K562 (cell line): ENCODE measurements around the gene ZNF354B. TPM values are rescaled to one million over a fixed set of nuclear protein-coding genes. Genes with fewer than 3 reads are reported as not detected.
A peak's percentile ranks its signal among the peaks of the same experiment; 100 is the strongest.

ENCODE experiments used
- ATAC-seq: fragments of 200-7000 bp; cut with Tn5 transposase; 3 replicates; pipeline ENCODE4 v1.9.1; 2020; ENCODE audit warnings: moderate library complexity
- BruUV-seq: library from RNA; stranded (reverse); fragments of 400-500 nt; replicated peaks from 2 replicates; lab custom pipeline; 2021; lab: Mats Ljungman, UMichigan
- CTCF ChIA-PET: fragments of 300-600 bp; formaldehyde crosslinking; extraction: SDS; loops from one replicate; lab custom pipeline; 2021; ENCODE audit warnings: low intra/inter-chr PET ratio; lab: Yijun Ruan, JAX
- POLR2A ChIA-PET: fragments of 300-600, 350-650 bp; sonication (Branson Sonifier 250); formaldehyde crosslinking; extraction: SDS; loops from one replicate; lab custom pipeline; 2021; ENCODE audit warnings: antibody characterized with exemption, inconsistent platforms; lab: Yijun Ruan, JAX
- DNase-seq, 4 experiments: peaks; one replicate each; pipeline versions ENCODE4 v3.0.0 to v3.0.0-alpha.2; 2011 to 2018; ENCODE audit warnings: low spot score in 3 of 4, mixed read lengths in 3 of 4; ENCODE audit errors: extremely low read depth in 1 of 4
- FAIRE-seq: peaks from 2 replicates; lab custom pipeline; 2011; peaks lifted over from hg19 to GRCh38; lab: Jason Lieb, UNC
- H2AFZ ChIP-seq: 2 replicates; pipeline ENCODE4 v1.6.0; 2011; ENCODE audit warnings: low read depth, low read length, control low read depth, inconsistent platforms
- H3K27ac ChIP-seq: fragments of 200-600 bp; 3 replicates; pipeline ENCODE4 v1.8.0; 2011; ENCODE audit warnings: low read depth, mild to moderate bottlenecking, control low read depth, inconsistent platforms, low read length, moderate library complexity, mixed read lengths; ENCODE audit errors: extremely low read depth
- H3K27me3 ChIP-seq, 2 experiments: fragments of 300-600 bp in 1 of 2; 2 replicates in 1 of 2; 3 replicates in 1 of 2; pipeline versions ENCODE4 v1.6.0 to v1.8.0; 2011; ENCODE audit warnings: inconsistent platforms in 2 of 2, low read length in 2 of 2, mild to moderate bottlenecking in 1 of 2, mixed read lengths in 1 of 2, moderate library complexity in 1 of 2; ENCODE audit not compliant: control insufficient read depth in 2 of 2, insufficient read depth in 2 of 2
- H3K36me3 ChIP-seq: fragments of 300-600 bp; 3 replicates; pipeline ENCODE4 v1.8.0; 2011; ENCODE audit warnings: mild to moderate bottlenecking, low read length, inconsistent platforms; ENCODE audit not compliant: control insufficient read depth, insufficient read depth
- H3K4me1 ChIP-seq, 2 experiments: fragments of 200-600 bp in 1 of 2; replicated peaks in 1 of 2; 2 replicates in 1 of 2; 3 replicates in 1 of 2; pipeline versions ENCODE4 v1.5.1 to v1.8.0; 2011; ENCODE audit warnings: inconsistent platforms in 2 of 2, low read length in 2 of 2, mild to moderate bottlenecking in 1 of 2, mixed read lengths in 1 of 2, moderate library complexity in 1 of 2; ENCODE audit not compliant: control insufficient read depth in 2 of 2, insufficient read depth in 2 of 2
- H3K4me2 ChIP-seq: 2 replicates; pipeline ENCODE4 v1.6.1; 2011; ENCODE audit warnings: low read length, control low read depth, inconsistent platforms, mixed read lengths; ENCODE audit not compliant: insufficient read depth
- H3K4me3 ChIP-seq: fragments of 200-600 bp; sonication (generic), shearing (Covaris generic); 2 replicates; pipeline ENCODE4 v1.5.1; 2016; ENCODE audit warnings: control low read depth, inconsistent platforms
- H3K79me2 ChIP-seq: fragments of 200-600 bp; 3 replicates; pipeline ENCODE4 v1.8.0; 2011; ENCODE audit warnings: low read length, inconsistent platforms; ENCODE audit not compliant: control insufficient read depth, insufficient read depth
- H3K9ac ChIP-seq, 2 experiments: 2 replicates each; pipeline versions ENCODE4 v1.6.0 to v1.6.1; 2011; ENCODE audit warnings: low read depth in 2 of 2, low read length in 2 of 2, control low read depth in 1 of 2, inconsistent platforms in 1 of 2, mild to moderate bottlenecking in 1 of 2, mixed read lengths in 1 of 2; ENCODE audit not compliant: insufficient read depth in 1 of 2
- H3K9me1 ChIP-seq: one replicate; pipeline ENCODE4 v1.6.0; 2011; ENCODE audit warnings: inconsistent platforms, mild to moderate bottlenecking, low read length, moderate library complexity; ENCODE audit not compliant: control insufficient read depth, insufficient read depth
- H3K9me3 ChIP-seq: replicated peaks from 2 replicates; pipeline ENCODE4 v1.5.1; 2011; ENCODE audit warnings: low read depth, low read length, inconsistent platforms; ENCODE audit not compliant: control insufficient read depth, insufficient read depth
- H4K20me1 ChIP-seq: replicated peaks from 2 replicates; pipeline ENCODE4 v1.6.1; 2011; ENCODE audit warnings: low read length, inconsistent platforms, mixed read lengths; ENCODE audit not compliant: control insufficient read depth, insufficient read depth
- CTCF ChIP-seq, 3 experiments: IDR thresholded peaks in 2 of 3; conservative IDR thresholded peaks in 1 of 3; 2 replicates each; pipeline ENCODE4 v1.5.1; 2011 to 2012; ENCODE audit warnings: low read length in 3 of 3, mild to moderate bottlenecking in 3 of 3, control low read depth in 2 of 3, improper control_type of control experiment in 1 of 3, inconsistent platforms in 1 of 3, low read depth in 1 of 3, mixed read lengths in 1 of 3, moderate library complexity in 1 of 3; ENCODE audit not compliant: insufficient read depth in 2 of 3
- PCBP2 ChIP-seq: fragments of 200-400 bp; formaldehyde crosslinking; IDR thresholded peaks from 2 replicates; pipeline ENCODE4 v1.6.1; 2018; ENCODE audit warnings: low read length, low read depth, mild to moderate bottlenecking, moderate library complexity; ENCODE audit not compliant: poor library complexity, severe bottlenecking
- SUPT5H ChIP-seq: fragments of 450-650 bp; IDR thresholded peaks from 2 replicates; pipeline ENCODE4 v1.6.1; 2016
- TCF7L2 ChIP-seq: fragments of 150-350 bp; IDR thresholded peaks from 2 replicates; pipeline ENCODE4 v1.6.1; 2016; ENCODE audit warnings: low read depth, mild to moderate bottlenecking, low read length, moderate library complexity
- WGBS: fragments of 100-300 bp; shearing (Covaris generic); methylation state at CpG from one replicate; pipeline ENCODE4 v1.1.6; 2016; ENCODE audit warnings: low coverage, mixed read lengths; ENCODE audit not compliant: insufficient coverage; ENCODE audit errors: missing lambda C conversion rate; 5-methylcytosine and 5-hydroxymethylcytosine counted together
- in situ Hi-C: fragments of 300-500 bp; cut with MboI; formaldehyde crosslinking; loops from 4 replicates; pipeline ENCODE4 v1.15.0; 2018; ENCODE audit warnings: inconsistent platforms, mixed read lengths
- intact Hi-C: fragments of 100-400 bp; cut with micrococcal nuclease; formaldehyde crosslinking; loops from 2 replicates; pipeline ENCODE4 v1.14.2; 2022
- polyA plus RNA-seq, 8 experiments: library from polyadenylated mRNA; depleted of rRNA in 4 of 8; stranded (reverse) in 5 of 8; unstranded in 3 of 8; fragments of >200 nt; fragmentation: Nextera tagmentation in 2 of 8; fragmentation: Illumina TruSeq in 1 of 8; extraction: Ambion mirVana in 2 of 8; extraction: Trizol in 1 of 8; gene quantifications; 2 replicates each; pipeline versions ENCODE4 v1.2.1 to v1.2.3, GENCODE V29; 2011 to 2014; ENCODE audit warnings: inconsistent platforms in 1 of 8, missing spikeins in 1 of 8
- total RNA-seq, 7 experiments: library from RNA; depleted of rRNA in 6 of 7; stranded (reverse); fragments of >200 nt in 6 of 7; fragmentation: Illumina TruSeq in 2 of 7; extraction: Trizol in 2 of 7; gene quantifications; 2 replicates each; pipeline versions ENCODE4 v1.2.1 to v1.2.3, GENCODE V29; 2011 to 2021; ENCODE audit warnings: low replicate concordance in 1 of 7
- TF ChIP-seq, protein P1 (sequence below): fragments of 450-650 bp; formaldehyde crosslinking; conservative IDR thresholded peaks from 2 replicates; pipeline ENCODE4 v1.4.0; 2022; ENCODE audit warnings: mild to moderate bottlenecking, missing genetic modification characterization
- TF ChIP-seq, protein P2 (sequence below): IDR thresholded peaks from 3 replicates; pipeline ENCODE4 v1.6.1; 2011; ENCODE audit warnings: borderline replicate concordance, mild to moderate bottlenecking, moderate library complexity; ENCODE audit not compliant: insufficient read length; ENCODE audit errors: extremely low read depth

The ZNF354B gene
- total and polyA plus RNA-seq, 9 of the 15 experiments (the other 6 are each of a cell fraction or from before 2014, with no cell fraction given) = 1.8 to 18.3 (median 11.2) TPM

- TF ChIP-seq, protein P1, sequence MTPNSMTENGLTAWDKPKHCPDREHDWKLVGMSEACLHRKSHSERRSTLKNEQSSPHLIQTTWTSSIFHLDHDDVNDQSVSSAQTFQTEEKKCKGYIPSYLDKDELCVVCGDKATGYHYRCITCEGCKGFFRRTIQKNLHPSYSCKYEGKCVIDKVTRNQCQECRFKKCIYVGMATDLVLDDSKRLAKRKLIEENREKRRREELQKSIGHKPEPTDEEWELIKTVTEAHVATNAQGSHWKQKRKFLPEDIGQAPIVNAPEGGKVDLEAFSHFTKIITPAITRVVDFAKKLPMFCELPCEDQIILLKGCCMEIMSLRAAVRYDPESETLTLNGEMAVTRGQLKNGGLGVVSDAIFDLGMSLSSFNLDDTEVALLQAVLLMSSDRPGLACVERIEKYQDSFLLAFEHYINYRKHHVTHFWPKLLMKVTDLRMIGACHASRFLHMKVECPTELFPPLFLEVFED (CRISPR knock-in tag) = no peak
- no peak for TF ChIP-seq PCBP2
- TF ChIP-seq, all 486 proteins: peak for 0
Measured at GRCh38 chr5:178895615-178896571, 36.1 kb downstream of the ZNF354B start, which contains the start of gene ZFP2 (continued).

GRCh38 chr5:178899289-178899688, 39.5 kb downstream of the ZNF354B start:
- H3K9ac ChIP-seq = no peak overlapping the region
- no peaks in the 10 kb centered on the region for H4K20me1 ChIP-seq
- H3K27ac ChIP-seq = no peak overlapping the region
- no peaks in the 10 kb centered on the region for H3K9me3 ChIP-seq
- CTCF ChIA-PET = no interaction called here
- no peaks in the 10 kb centered on the region for H3K9me1 ChIP-seq
- 3% methylated on average over 5 of the region's 5 CpGs for WGBS
- no peak overlapping the region for H3K4me2 ChIP-seq
- H3K27me3 ChIP-seq = no peaks in the 10 kb centered on the region
- BruUV-seq = no TSS peak
- no peak for DNase-seq
- POLR2A ChIA-PET = interaction anchor here (0.7 kb wide), 1 partner anchor 607 kb away, joined by 3 read pairs; no protein-coding TSS in a partner anchor
- H3K4me1 ChIP-seq = peaks cover 0 to 8% of the 10 kb centered on the region in 2 experiments; a peak in 1 of 5 replicates
- H3K4me3 ChIP-seq = no peak overlapping the region
- in situ Hi-C loops = no loop called here
- H2AFZ ChIP-seq = no peak overlapping the region
- H3K79me2 ChIP-seq = no peaks in the 10 kb centered on the region
- intact Hi-C loops = no loop called here
- no peaks in the 10 kb centered on the region for H3K36me3 ChIP-seq
- TF ChIP-seq TCF7L2 (no peak), SUPT5H (no peak), CTCF (IDR thresholded peaks at IDR 0.05 in 2 of 3, conservative IDR thresholded peaks at IDR 0.05 in 1 of 3; ENCODE audit: insufficient read depth in 2 of 3, low read depth in 1 of 3, low read length in 3 of 3) (peak in 1 of 3 experiments; percentile 15; a peak in 1 of 6 replicates)
- TF ChIP-seq, protein P2, sequence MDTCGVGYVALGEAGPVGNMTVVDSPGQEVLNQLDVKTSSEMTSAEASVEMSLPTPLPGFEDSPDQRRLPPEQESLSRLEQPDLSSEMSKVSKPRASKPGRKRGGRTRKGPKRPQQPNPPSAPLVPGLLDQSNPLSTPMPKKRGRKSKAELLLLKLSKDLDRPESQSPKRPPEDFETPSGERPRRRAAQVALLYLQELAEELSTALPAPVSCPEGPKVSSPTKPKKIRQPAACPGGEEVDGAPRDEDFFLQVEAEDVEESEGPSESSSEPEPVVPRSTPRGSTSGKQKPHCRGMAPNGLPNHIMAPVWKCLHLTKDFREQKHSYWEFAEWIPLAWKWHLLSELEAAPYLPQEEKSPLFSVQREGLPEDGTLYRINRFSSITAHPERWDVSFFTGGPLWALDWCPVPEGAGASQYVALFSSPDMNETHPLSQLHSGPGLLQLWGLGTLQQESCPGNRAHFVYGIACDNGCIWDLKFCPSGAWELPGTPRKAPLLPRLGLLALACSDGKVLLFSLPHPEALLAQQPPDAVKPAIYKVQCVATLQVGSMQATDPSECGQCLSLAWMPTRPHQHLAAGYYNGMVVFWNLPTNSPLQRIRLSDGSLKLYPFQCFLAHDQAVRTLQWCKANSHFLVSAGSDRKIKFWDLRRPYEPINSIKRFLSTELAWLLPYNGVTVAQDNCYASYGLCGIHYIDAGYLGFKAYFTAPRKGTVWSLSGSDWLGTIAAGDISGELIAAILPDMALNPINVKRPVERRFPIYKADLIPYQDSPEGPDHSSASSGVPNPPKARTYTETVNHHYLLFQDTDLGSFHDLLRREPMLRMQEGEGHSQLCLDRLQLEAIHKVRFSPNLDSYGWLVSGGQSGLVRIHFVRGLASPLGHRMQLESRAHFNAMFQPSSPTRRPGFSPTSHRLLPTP = no peak
- no peak for ATAC-seq
- FAIRE-seq = no peak
